Measurements from ENCODE around the gene PIGB. TPM values are rescaled to one million over a fixed set of nuclear protein-coding genes. Genes with fewer than 3 reads are reported as not detected.

PIGB gene
- total RNA-seq, 1 donor, result 17.0 TPM

GRCh38 chr15:55356985-55357585 is 38.1 kb downstream of the PIGB start:
- Histone ChIP-seq H3K4me1 (ENCODE audit: insufficient read depth, low read length) (no peaks in the 10 kb centered on the region), H3K36me3 (ENCODE audit: insufficient read depth, low read length) (peaks cover 11% of the 10 kb centered on the region), H2AFZ (ENCODE audit: low read length) (no peak overlapping the region), H4K20me1 (ENCODE audit: insufficient read depth, low read length) (no peaks in the 10 kb centered on the region), H3K79me2 (ENCODE audit: insufficient read depth, low read length) (no peaks in the 10 kb centered on the region), H3K27ac (ENCODE audit: low read depth, low read length) (no peak overlapping the region), H3K9me3 (ENCODE audit: low read depth, low read length) (no peaks in the 10 kb centered on the region), H3K4me3 (ENCODE audit: insufficient read depth, low read length) (no peak overlapping the region), H3K4me2 (ENCODE audit: insufficient read depth, low read length) (no peak overlapping the region), H3K27me3 (ENCODE audit: insufficient read depth, low read length) (no peaks in the 10 kb centered on the region)
- peak; percentile 32 for DNase-seq (ENCODE audit: insufficient read length, low spot score, missing footprints)
- TF ChIP-seq, protein P1, sequence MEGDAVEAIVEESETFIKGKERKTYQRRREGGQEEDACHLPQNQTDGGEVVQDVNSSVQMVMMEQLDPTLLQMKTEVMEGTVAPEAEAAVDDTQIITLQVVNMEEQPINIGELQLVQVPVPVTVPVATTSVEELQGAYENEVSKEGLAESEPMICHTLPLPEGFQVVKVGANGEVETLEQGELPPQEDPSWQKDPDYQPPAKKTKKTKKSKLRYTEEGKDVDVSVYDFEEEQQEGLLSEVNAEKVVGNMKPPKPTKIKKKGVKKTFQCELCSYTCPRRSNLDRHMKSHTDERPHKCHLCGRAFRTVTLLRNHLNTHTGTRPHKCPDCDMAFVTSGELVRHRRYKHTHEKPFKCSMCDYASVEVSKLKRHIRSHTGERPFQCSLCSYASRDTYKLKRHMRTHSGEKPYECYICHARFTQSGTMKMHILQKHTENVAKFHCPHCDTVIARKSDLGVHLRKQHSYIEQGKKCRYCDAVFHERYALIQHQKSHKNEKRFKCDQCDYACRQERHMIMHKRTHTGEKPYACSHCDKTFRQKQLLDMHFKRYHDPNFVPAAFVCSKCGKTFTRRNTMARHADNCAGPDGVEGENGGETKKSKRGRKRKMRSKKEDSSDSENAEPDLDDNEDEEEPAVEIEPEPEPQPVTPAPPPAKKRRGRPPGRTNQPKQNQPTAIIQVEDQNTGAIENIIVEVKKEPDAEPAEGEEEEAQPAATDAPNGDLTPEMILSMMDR (IDR thresholded peaks at IDR 0.05; ENCODE audit: extremely low read depth, low read depth, low read length), result no peak

DNA sequence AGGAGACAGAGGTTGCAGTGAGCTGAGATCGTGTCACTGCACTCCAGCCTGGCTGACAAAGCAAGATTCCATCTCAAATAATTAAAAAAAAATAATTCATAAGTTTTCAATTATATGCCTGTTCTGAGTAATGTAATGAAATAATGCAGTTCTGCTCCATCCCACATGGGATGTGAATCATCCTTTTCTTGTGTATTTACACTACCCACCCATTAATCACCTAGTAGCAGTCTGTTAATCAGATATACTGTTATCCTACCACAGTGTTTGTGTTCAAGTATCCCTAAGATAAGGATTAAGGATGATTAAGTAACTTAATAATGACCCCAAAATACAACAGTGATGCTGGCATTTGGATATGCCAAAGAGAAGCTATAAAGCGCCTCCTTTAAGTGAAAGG is 38.8 kb downstream of the PIGB start:
- H3K79me2 ChIP-seq (ENCODE audit: insufficient read depth, low read length), result no peaks in the 10 kb centered on the region
- no peak overlapping the region for H2AFZ ChIP-seq (ENCODE audit: low read length)
- no peaks in the 10 kb centered on the region for H3K27me3 ChIP-seq (ENCODE audit: insufficient read depth, low read length)
- H4K20me1 ChIP-seq (ENCODE audit: insufficient read depth, low read length), result no peaks in the 10 kb centered on the region
- H3K9me3 ChIP-seq (ENCODE audit: low read depth, low read length), result no peaks in the 10 kb centered on the region
- DNase-seq (ENCODE audit: insufficient read length, low spot score, missing footprints), result no peak
- TF ChIP-seq, protein P1 (IDR thresholded peaks at IDR 0.05; ENCODE audit: extremely low read depth, low read depth, low read length), result no peak
- no peaks in the 10 kb centered on the region for H3K4me1 ChIP-seq (ENCODE audit: insufficient read depth, low read length)
- H3K36me3 ChIP-seq (ENCODE audit: insufficient read depth, low read length), result peaks cover 9% of the 10 kb centered on the region
- no peak overlapping the region for H3K4me2 ChIP-seq (ENCODE audit: insufficient read depth, low read length)
- no peak overlapping the region for H3K27ac ChIP-seq (ENCODE audit: low read depth, low read length)
- no peak overlapping the region for H3K4me3 ChIP-seq (ENCODE audit: insufficient read depth, low read length)

DNA sequence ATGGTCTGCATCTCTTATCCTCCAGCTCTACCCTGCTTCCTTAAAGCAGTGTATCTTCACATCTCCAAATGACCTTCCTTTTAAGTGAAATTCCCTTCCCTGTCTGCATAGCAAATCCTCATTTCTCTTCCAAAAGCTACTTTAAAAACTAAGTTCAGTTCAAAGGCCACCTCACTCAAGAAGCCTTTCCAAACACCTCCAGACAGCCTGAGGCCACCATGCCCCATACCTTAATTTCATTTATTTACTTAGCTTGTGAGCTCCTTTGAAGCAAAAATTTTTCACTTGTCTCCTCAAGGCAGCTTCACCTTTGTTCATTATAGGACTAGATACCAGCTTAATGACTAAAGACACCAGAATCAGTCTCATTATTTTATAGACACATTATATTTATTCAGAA is 39.4 kb downstream of the PIGB start:
- H3K4me1 ChIP-seq (ENCODE audit: insufficient read depth, low read length), result no peaks in the 10 kb centered on the region

DNA sequence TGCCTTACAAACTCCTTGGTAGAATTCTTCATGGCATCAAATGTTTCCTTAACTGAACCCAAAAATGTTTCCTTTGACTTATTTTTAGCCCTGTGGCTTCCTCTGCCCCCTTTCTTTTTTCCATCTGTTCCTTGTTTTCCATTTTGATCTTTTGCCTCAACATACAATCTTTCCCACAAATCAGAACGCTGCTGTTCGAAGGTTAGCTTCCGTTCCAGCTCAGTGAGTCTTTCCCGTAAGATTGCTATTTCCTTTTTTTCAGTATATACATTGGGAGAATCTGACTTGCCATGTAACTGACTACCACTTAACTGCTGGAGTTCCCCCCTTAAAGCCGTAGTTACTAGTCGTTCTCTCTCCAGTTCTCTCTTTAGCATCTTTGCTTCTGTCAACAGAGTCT is 41.2 kb downstream of the PIGB start:
- no peaks in the 10 kb centered on the region for H3K79me2 ChIP-seq (ENCODE audit: insufficient read depth, low read length)
- peak; percentile 32 for DNase-seq (ENCODE audit: insufficient read length, low spot score, missing footprints)
- H3K4me3 ChIP-seq (ENCODE audit: insufficient read depth, low read length), result no peak overlapping the region
- H3K36me3 ChIP-seq (ENCODE audit: insufficient read depth, low read length), result peaks cover 9% of the 10 kb centered on the region
- no peaks in the 10 kb centered on the region for H4K20me1 ChIP-seq (ENCODE audit: insufficient read depth, low read length)
- H3K4me1 ChIP-seq (ENCODE audit: insufficient read depth, low read length), result no peaks in the 10 kb centered on the region
- no peak overlapping the region for H3K4me2 ChIP-seq (ENCODE audit: insufficient read depth, low read length)
- H3K27me3 ChIP-seq (ENCODE audit: insufficient read depth, low read length), result no peaks in the 10 kb centered on the region
- H3K9me3 ChIP-seq (ENCODE audit: low read depth, low read length), result no peaks in the 10 kb centered on the region
- no peak overlapping the region for H3K27ac ChIP-seq (ENCODE audit: low read depth, low read length)
- H2AFZ ChIP-seq (ENCODE audit: low read length), result peak overlapping the region; percentile 17
- TF ChIP-seq, protein P1 (IDR thresholded peaks at IDR 0.05; ENCODE audit: extremely low read depth, low read depth, low read length), result no peak

More for the DNA sequence above, 39.4 kb downstream of the PIGB start:
- Histone ChIP-seq H3K4me2 (ENCODE audit: insufficient read depth, low read length) (no peak overlapping the region), H3K27ac (ENCODE audit: low read depth, low read length) (no peak overlapping the region), H3K36me3 (ENCODE audit: insufficient read depth, low read length) (peaks cover 9% of the 10 kb centered on the region), H3K9me3 (ENCODE audit: low read depth, low read length) (no peaks in the 10 kb centered on the region), H3K27me3 (ENCODE audit: insufficient read depth, low read length) (no peaks in the 10 kb centered on the region), H2AFZ (ENCODE audit: low read length) (no peak overlapping the region), H3K79me2 (ENCODE audit: insufficient read depth, low read length) (no peaks in the 10 kb centered on the region), H3K4me3 (ENCODE audit: insufficient read depth, low read length) (no peak overlapping the region), H4K20me1 (ENCODE audit: insufficient read depth, low read length) (no peaks in the 10 kb centered on the region)
- TF ChIP-seq, protein P1 (IDR thresholded peaks at IDR 0.05; ENCODE audit: extremely low read depth, low read depth, low read length), result no peak
- no peak for DNase-seq (ENCODE audit: insufficient read length, low spot score, missing footprints)

Measured in osteoblast (primary cell).